HUDEP-2 (cell line): ENCODE results near the gene PSD4.

Experiments
- DNase-seq, 76 experiments: peaks; one replicate each; lab custom pipeline; 2025; ENCODE audit not compliant: unreplicated experiment in 76 of 76; lab: John Stamatoyannopoulos, UW

Gene PSD4

DNA sequence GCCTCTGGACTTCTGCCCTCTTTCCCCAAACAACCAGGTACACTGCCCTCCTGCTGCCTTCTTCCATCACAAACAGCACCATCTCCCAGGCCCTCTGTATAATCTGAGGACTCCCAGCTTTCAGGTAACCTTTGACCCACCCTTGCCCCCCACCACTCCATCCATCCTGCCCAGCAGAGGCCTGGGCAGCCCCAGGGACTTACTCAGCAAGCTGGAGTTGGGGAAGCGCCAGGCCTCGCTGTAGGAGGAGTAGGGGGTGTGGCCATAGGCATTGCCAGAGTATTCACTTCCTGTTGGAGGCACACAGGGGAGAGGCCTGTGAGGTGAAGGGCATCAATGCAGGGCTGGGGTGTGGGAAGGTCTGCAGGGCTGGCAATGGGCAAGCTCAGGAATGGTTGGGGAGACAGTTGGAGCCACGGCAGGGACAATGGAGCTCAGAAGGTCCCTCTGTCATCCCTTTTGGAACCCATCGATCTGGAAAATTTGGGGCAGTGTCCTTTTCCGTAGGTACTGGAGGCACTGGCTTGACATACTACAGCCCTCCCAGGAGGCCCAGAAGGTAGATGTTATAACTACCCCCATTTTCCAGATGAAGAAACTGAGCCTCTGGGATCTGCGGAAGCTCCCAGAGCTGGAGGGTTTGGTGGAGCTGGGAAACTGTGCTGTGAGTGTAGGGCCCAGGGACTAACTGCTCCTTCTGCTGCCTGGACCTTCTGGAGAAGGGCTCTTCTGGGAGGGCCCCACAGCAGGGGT is 46.3 kb downstream of the PSD4 start:
- DNase-seq, result peak in 49 of 76 experiments; percentile 3 to 53 (median 20)

DNA sequence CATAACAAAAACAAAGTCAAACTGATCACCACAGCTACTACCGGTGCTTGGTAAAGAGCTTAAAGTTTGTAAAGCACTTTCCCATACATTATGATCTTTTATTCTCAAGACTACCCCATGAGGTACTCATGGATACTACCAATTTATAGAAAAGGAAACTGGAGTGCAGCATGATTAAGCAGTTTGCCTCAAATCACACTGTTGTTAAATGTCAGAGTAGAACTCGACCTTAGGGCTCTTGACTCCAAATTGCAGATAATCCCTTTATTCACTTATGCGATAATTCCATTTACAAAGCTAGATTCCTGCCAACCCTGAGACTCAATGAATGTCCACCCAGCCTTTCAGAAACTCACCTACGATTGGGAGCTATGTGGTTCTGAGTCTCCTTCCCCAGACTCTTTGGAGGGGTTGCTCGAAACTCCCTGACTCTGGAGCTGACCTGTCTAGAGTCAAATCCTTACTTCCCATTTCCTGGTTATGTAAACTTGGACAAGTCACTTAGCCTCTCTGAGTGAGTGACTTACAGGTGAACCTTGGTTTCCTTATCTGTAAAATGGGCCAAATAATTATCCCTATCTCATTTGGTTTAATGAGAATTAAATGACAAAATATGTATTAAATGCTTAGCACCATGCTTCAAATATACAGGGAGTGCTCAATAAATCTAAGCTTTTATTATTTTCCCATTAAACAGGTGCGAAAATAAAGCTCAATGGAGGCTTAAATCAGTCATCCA is 47.4 kb downstream of the PSD4 start:
- no peak for DNase-seq

DNA sequence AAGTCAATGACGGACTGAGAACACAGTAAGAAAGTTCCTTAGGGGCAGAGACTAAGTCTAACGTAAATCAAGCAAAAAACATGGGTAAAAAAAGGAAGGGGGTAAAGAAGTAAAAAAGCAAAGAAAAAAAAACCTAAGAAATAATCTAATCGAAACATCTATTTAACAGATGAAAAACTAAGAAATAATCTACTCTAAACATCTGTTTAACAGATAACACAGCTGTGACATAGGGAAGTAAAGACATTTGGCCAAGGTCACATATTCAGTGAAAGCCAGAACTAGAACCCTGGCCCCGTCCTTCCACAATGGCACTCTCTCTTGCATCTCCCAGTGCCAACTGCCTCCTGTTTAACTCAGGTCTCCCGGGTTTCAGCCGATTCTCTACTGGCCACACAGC is 48.1 kb downstream of the PSD4 start:
- no peak for DNase-seq

DNA sequence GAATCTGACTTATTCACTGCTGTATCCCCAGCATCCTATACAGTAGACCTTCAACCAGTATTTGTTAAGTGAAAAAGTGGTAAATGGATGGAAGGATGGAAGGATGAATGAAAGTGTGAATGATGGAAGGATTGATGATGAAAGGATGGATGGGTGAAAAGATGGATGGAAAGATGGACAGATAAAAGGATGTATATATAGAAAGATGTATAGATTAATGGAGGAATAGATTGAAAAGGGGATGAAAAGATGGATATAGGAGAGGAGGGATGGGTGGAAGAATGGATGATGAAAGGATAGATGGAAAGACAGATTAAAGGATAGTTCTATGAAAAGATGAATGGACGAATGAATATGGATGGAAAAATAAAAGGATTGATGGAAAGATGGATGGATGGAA is 50.0 kb downstream of the PSD4 start:
- no peak for DNase-seq

DNA sequence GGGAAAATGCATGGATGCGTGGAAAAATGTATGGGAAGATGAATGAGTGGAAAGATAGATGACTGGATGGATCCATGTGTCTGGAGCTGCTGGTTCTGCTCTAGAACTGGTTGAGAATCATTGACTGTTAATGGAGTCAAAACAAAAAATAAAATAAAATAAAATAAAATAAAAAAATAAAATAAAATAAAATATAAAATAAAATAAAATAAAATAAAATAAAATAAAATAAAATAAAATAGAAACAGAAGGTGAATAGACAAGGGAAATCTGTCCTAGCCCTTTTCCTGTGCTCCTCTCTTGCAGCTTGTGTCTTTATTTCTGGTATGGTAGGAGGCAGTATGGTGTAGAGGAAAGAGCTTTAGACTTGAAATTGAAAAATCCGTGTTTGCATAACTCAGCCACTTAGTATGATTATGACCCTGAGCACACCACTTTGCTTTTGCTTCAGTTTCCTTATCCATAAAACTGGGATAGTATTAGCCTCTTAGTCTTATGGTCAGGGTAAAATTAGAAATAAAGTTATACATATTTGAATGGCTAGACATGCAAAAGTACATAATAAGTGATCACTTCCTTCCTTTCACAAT is 51.0 kb downstream of the PSD4 start:
- no peak for DNase-seq

DNA sequence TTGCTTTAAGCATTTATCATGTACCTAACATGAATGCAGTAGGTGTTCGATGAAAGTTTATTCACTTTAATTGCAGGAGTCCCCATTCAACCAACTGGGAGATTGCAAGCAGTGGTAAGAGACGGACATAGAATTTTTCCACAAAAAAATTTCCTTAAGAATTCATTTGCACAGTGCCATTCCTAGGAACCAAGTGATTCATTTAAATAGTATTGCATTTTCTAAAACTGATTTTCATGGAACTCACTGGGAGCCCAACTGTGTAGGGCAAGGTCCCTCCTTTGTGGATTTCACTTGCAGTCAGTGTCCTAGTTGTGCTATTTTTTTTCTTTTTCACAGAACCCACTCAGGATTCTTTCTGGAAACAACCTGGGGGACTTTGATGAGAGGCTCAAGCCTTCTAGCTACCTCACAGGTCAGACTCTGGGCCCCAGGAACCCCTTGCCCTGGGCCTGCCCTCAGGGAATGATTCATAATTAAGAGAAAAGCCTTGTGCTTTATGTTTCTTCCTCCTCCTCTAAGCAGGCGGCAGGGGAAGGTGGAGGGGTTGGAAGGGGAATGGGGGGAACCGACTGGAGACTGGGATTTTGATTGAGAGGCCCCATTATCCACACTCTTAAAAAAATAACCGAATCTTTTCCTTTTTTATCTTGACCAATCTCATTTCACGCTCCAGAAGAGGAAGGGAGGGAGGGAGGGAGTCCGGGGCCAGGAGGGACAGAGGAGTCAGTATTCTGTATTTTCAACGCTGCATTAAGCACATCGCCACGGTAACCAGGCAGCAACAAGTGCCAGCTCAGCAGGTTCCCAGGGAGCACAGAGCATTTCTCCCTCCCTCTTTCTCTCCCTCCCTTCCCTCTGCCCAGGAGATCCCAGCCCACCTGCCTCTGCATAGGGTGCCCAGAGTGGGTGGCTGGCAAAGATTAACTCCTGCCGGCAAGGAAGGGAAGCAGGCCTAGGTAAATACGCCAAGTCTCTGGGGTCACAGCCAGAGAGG is 51.8 kb downstream of the PSD4 start:
- DNase-seq, result no peak

DNA sequence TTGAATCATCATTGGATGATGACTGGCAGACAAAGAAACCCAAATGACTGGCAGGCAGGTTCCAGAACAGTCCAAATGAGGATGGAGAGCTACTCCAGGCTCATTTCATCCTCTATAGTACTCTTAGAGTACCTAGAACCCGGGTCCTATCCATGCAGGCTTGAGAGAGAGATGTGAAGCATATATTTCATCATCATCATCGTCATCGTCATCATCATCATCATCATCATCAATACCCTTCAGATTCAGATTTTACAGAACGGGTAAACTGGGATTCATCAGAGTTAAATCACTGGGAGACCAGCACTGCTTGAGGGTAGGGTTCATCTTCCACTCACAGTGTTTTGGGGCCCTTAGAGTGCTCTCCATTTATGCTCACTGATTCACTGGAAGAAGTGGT is 52.7 kb downstream of the PSD4 start:
- DNase-seq, result no peak

DNA sequence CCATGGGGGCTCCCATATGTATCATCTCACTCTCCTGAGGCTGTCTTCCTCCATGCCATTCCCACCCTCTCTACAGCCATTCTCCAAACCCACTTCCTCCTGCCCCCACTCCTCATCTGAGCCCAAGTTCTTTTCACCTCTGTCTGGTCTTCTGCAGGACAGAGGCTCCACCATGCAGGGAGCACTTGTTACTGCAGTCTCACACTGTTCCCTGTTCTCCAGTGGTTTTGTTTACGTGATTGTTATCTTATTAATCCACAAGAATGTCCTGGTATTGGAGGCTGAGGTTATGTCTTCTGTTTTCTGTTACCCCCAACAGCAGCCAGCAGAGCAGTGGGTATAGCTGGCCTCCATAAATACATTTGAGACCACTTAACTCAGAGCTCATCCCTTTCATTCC is 53.5 kb downstream of the PSD4 start:
- DNase-seq, result no peak

DNA sequence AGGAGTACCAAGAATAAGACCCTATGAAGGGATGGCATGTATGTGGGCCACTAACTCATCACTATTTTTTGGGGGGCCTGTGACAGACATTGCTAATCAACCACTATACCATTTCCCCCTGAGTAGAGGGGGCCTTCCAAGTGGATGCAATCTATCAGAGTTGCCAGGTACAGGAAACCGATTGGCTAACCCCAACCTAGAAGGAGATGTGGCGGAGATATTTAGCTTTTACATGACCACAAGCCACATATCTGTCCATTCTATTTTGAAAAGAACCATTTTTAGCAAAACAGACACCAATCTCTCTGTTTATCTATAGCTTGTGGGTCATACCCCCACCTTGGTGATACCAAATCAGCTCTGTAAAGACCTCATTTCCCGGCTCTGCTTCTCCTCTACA is 53.9 kb downstream of the PSD4 start:
- no peak for DNase-seq

DNA sequence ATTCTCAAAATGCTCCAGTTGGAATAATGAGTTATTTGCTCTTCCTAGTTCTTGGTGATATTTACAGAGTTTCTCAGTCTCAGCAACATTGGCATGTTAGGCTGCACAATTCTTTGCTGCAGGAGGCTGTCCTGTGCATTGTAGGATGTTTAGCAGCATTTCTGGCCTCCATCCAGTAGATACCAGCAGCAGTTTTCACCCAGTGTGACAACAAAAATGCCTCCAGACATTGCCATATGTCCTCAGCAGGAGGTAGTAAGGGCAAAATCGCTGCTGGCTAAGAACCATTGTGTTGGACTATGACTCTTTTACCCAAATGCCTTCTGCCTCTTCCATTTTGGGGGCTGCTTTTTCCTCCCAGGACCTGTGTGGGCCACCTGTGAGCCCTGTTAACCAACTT is 54.6 kb downstream of the PSD4 start:
- no peak for DNase-seq

DNA sequence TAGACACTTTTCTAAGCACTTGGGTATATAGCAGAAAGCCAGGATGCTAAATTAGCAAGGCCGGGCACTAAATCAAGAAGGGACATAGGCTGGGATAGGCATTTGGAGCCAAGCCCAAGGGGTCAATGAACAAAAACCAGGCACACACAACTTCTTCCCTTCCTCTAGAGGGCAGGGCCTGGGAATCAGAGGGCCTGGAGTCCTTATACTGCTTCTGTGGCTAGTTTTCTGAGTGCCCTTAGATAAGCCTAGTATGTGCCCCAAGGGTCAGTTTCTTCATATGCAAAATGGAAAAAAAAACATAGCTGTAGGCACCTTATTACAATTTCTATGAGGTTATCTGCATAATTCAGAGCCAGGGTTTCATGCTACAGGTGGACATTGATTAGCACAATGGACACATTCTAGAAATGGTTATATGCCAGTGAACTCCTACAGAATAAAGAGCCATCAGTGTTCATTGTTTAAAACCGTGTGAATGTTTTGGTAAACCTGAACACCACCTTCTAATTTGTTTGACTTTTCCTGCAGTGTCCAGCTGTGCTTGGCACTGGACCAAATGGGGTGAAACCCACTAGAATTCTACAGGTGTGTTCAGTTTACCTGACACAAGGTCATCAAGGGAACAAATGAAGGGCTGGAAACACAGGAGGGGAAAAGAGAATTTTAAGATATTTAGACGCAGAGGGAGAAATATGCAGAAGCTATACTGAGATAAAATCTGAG is 55.4 kb downstream of the PSD4 start:
- DNase-seq, result no peak

DNA sequence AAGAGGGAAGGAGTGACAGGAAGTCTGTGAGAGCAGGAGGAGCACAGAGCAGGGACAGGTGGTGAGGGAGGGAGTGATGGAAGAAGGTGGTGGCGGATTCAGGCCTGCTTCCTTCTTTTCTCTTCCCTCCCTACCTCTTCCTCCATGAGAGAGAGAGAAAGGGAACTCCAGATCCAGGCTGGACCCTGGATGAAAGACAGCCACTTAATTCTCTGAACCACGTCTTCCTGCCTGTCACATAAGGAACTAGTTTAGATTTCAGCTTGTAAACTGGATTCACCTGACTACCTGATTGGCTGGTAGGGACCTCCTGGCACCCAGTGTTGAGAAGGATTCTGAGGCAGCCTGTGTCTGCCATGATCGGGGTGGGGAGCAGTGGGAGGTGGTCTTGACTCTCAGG is 56.0 kb downstream of the PSD4 start:
- no peak for DNase-seq

DNA sequence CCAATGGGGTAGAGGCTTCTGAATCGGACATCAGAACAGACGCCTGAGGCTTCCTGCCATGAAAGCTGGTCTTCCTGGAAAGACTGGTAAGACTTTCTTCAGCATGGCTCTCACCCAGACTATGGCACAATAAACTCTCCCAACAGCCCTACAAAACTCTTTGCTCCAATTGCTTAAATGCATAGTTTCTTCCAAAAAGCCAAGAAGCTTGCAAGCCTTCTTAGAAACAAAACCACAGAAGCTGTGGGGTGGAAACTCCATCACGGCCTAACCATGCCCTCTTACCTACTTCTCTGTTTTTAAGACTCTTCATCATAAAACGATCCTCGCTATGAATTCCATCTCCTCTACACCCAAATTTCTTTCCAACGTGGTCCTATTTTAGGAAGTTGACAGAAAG is 56.8 kb downstream of the PSD4 start:
- DNase-seq, result no peak

DNA sequence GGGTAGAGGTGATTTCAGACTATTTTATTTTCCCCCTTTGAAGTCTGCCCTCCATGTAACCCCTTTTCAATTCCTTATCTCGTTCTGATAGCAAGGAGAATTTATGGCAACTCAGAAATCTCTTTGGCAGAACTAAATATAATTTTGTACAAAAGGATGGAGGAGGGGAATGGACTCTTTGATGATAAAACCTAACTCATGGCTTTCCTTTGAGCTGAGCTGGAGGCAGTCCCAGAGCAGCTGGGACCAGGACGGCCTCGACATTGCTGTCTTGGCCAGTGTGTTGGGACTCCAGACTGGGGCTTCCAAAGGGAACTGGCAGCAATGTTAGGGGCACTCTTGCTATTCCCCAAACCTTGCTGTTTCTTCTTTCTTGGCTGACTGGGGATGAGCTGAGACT is 57.3 kb downstream of the PSD4 start:
- no peak for DNase-seq

DNA sequence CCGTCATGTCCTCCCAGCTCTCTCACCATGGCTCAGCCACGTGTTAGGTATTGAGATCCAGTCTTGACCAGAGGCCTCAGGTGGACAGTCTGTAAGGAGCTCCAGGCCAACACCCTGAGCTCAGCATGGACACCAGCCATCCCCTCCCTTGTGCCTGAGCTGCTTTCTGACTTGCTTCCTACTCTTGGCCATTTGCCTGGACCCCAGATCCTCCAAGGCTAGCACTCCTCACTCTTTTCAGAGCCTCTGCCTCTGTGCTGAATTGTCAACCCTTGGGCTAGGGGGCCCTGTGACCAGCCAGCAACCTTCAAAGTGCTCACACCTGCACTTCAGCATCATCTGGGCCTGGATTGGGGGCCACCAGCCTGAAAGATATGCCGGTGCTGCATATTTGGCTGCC is 58.4 kb downstream of the PSD4 start:
- no peak for DNase-seq

DNA sequence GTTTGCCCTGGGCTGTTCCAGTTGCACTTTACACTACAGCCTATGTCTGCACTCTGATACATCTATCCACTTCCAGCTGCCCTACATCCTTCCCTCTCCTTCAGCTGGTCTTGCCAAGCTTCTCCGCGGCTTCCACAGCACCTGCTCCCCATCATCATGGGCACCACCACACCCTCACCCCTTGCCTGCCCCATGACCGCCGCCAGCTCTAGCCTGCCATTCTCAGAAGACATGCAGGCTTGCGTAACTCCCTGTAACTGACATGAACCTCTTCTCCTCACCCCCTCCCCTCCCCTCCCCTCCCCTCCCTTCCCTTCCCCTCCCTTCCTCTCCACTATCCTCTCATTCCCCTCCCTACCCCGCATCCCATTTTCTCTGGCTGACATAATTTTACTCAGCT is 59.0 kb downstream of the PSD4 start:
- DNase-seq, result no peak

DNA sequence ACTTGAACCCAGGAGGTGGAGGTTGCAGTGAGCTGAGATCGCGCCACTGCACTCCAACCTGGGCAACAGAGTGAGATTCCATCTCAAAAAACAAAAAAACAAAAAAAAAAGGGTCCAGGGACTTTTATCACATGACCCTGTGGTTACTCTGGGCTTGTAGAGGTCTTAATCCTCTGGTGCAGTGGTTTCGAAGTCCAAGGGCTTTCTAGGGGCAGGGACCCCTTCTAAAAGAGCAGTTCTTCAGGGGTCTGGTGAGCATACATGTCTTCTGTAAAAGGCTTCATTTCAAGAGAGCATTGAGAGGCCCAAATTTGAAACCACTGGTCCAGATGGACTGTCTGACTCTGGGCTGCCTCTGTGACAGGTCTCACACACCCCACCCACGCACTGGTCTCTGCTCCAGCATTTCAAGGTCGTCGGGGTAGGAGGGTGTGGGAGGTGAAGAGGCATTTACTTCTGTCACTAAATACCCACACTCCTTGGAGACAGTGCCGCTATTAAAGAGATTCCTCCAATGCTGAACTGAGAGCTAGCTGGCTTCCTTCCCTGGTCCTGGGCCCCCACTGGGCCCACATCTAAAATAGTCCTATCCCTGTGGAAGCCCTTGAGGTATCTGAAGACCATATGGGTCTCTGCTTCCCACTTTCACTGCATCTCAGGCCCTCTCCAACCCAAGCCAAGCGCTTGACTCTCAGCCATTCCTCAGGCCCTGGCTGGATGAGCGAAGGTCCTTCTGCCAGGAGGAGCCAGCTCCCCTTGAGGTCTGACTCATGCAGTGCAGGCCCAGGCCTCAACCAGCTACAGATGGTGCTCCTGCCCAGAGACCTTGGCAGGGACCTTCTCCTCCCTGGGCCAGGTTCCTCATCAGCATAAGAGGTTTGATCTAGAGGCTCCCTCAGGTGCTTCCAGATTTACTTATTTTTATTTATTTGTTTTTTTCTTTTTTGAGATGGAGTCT is 60.1 kb downstream of the PSD4 start:
- peak in 13 of 76 experiments; percentile 1 to 26 (median 9) for DNase-seq

DNA sequence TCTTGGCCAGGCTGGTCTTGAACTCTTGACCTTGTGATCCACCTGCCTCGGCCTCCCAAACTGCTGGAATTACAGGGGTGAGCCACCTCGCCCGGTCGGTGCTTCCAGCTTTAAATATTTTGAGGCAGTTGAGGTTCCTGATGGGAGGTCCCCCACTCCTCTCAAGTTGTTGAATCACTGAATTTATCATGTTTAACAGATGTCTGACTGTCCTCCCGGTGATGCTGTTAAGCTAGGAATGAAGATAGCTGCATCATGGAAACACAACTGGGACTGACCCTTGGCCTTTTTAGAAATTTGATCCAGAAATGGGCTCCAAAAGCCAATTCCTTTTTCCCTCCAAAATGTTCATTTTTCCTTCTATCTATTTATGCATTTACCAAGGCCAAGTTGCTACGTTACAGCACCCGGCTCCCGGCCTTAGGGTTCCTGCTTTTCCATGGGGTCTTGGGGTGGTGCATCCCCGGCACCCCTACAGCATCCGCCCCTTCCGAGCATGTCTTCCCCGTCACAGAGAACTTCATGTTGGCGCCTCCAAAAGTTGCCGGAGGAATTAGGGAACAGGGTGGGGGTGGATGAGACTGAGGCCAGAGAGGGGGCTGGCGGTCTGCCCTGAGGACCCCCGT is 61.1 kb downstream of the PSD4 start:
- DNase-seq, result no peak
